Measurements from ENCODE around the gene OR1L8.
"Not testable (repeated sequence)": the region's sequence is repeated elsewhere in the genome, so short reads cannot be mapped to it uniquely, and the experiment has no call there.

Gene OR1L8

GRCh38 chr9:122583284-122583683, at the start of gene OR1L8:
Gene OR1L8, minus strand, starts transcription at chr9:122583384. Its CDS starts 14,907 bp downstream, at chr9:122568477.
- not testable (repeated sequence) for DNase-seq (ENCODE audit: low spot score)

- DNase-seq (ENCODE audit: low spot score), result no peak
Observed at GRCh38 chr9:122619996-122620395, 36.8 kb upstream of the OR1L8 start.

- DNase-seq (ENCODE audit: low spot score), result no peak
Observed at GRCh38 chr9:122614362-122614761, 31.2 kb upstream of the OR1L8 start, which contains the start of gene OR1Q1. Gene OR1Q1, plus strand, starts transcription at chr9:122614738. Its CDS starts 0 bp downstream, at chr9:122614738.

- DNase-seq (ENCODE audit: low spot score), result no peak
Observed at GRCh38 chr9:122609804-122610203, 26.6 kb upstream of the OR1L8 start.

- DNase-seq (ENCODE audit: low spot score), result no peak
Observed at GRCh38 chr9:122606587-122606986, 23.4 kb upstream of the OR1L8 start.

- DNase-seq (ENCODE audit: low spot score), result no peak
Observed at GRCh38 chr9:122605691-122606090, 22.5 kb upstream of the OR1L8 start.

- no peak for DNase-seq (ENCODE audit: low spot score)
Observed at GRCh38 chr9:122580360-122580759, 2.8 kb downstream of the OR1L8 start.

GRCh38 chr9:122579874-122580273, 3.3 kb downstream of the OR1L8 start:
- DNase-seq (ENCODE audit: low spot score), result no peak

- no peak for DNase-seq (ENCODE audit: low spot score)
Observed at GRCh38 chr9:122572456-122572855, 10.7 kb downstream of the OR1L8 start.

- no peak for DNase-seq (ENCODE audit: low spot score)
Observed at GRCh38 chr9:122567901-122568300, 15.3 kb downstream of the OR1L8 start.

- no peak for DNase-seq (ENCODE audit: low spot score)
Observed at GRCh38 chr9:122562134-122562760, 20.9 kb downstream of the OR1L8 start.

GRCh38 chr9:122561446-122561845, 21.7 kb downstream of the OR1L8 start:
- no peak for DNase-seq (ENCODE audit: low spot score)

GRCh38 chr9:122552812-122553211, 30.4 kb downstream of the OR1L8 start, which contains the start of gene OR1N2:
Gene OR1N2, plus strand, starts transcription at chr9:122553112. Its CDS starts 100 bp downstream, at chr9:122553212.
- no peak for DNase-seq (ENCODE audit: low spot score)

GRCh38 chr9:122551371-122551770, 31.8 kb downstream of the OR1L8 start:
- DNase-seq (ENCODE audit: low spot score), result no peak

GRCh38 chr9:122546196-122546595, 37.0 kb downstream of the OR1L8 start:
- no peak for DNase-seq (ENCODE audit: low spot score)

GRCh38 chr9:122538757-122539156, 44.4 kb downstream of the OR1L8 start:
- DNase-seq (ENCODE audit: low spot score), result no peak

GRCh38 chr9:122537066-122537465, 46.1 kb downstream of the OR1L8 start:
- DNase-seq (ENCODE audit: low spot score), result not testable (repeated sequence)

- DNase-seq (ENCODE audit: low spot score), result no peak
Observed at GRCh38 chr9:122536134-122536533, 47.0 kb downstream of the OR1L8 start.

GRCh38 chr9:122531157-122531556, 52.0 kb downstream of the OR1L8 start:
- DNase-seq (ENCODE audit: low spot score), result not testable (repeated sequence)

GRCh38 chr9:122527193-122527592, 56.0 kb downstream of the OR1L8 start, which contains the start of gene OR1N1:
Gene OR1N1, minus strand, starts transcription at chr9:122527293. Its CDS starts 0 bp downstream, at chr9:122527293.
- no peak for DNase-seq (ENCODE audit: low spot score)

GRCh38 chr9:122526602-122527001, 56.6 kb downstream of the OR1L8 start:
- no peak for DNase-seq (ENCODE audit: low spot score)

- no peak for DNase-seq (ENCODE audit: low spot score)
Observed at GRCh38 chr9:122519376-122519775, 63.8 kb downstream of the OR1L8 start.

GRCh38 chr9:122518841-122519240, 64.3 kb downstream of the OR1L8 start, which contains the start of gene OR1J4:
Gene OR1J4, plus strand, starts transcription at chr9:122519141. Its CDS starts 0 bp downstream, at chr9:122519141.
- DNase-seq (ENCODE audit: low spot score), result no peak

GRCh38 chr9:122518226-122518625, 65.0 kb downstream of the OR1L8 start:
- DNase-seq (ENCODE audit: low spot score), result no peak
